HG03025 (cell line): ENCODE measurements around the gene PTH.

Source experiments
- ATAC-seq: cut with Tn5 transposase; IDR thresholded peaks from one replicate; pipeline ENCODE4 v1.9.1; 2021; ENCODE audit warnings: mild to moderate bottlenecking, moderate library complexity; ENCODE audit not compliant: unreplicated experiment, low FRiP score

The PTH gene

GRCh38 chr11:13450832-13451397, 44.9 kb downstream of the PTH start:
- ATAC-seq = no peak

- ATAC-seq = no peak
Observed at GRCh38 chr11:13449522-13449921, 46.3 kb downstream of the PTH start.

GRCh38 chr11:13448876-13449275, 46.9 kb downstream of the PTH start:
- ATAC-seq = no peak

DNA sequence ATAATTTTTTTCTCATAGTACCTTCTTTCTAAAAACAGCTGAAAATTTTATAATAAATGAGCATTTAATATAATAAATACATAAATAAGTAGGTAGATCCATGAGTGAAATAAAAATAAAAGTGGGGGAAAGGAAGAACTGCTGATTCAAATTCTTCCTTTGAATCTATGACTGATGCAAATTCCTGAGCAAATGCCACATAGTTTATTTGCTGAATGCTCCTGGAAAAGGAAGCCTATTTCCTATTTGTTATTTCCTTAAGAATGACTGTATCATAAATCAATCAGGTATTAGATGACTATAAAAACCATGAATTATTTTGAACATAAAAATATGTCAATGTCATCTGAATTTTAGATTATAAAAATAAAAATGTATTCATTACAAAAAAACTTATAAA, 49.4 kb downstream of the PTH start:
- no peak for ATAC-seq

DNA sequence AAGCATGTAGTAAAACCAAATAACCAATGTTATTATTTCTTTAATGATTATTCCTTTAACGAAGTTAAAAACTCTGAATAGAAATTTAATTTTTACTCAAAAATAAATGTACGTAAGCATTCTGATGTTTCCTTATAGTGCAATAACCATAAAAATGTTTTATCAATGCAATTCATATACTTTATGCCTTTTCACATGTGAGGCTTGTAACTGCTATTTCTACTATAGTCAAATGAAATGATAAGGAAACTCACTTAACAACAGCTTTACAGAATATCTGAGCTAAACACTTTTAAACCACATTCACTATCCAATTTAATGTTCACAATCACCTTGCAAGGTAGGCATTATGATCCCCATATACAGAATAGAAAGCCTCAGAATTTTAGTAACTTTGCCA, 50.2 kb downstream of the PTH start:
- ATAC-seq = no peak
